Panc1 (cell line): Measurements from ENCODE around the gene PRSS33.

Source experiments
- CTCF ChIP-seq: fragments of 450-650 bp; IDR thresholded peaks from 2 replicates; pipeline ENCODE4 v1.5.1; 2017; ENCODE audit warnings: mild to moderate bottlenecking
- POLR2AphosphoS5 ChIP-seq: IDR thresholded peaks from 2 replicates; pipeline ENCODE4 v1.6.1; 2012; ENCODE audit warnings: mild to moderate bottlenecking, low read depth, low read length, moderate library complexity

GRCh38 chr16:2827374-2827791 lies 40.0 kb upstream of the PRSS33 start:
- TF ChIP-seq POLR2AphosphoS5 (no peak), CTCF (no peak)
